Glomerular visceral epithelial cell (primary cell): ENCODE data around the gene TAS2R46.
"Not testable (repeated sequence)": the region's sequence is repeated elsewhere in the genome, so short reads cannot be mapped to it uniquely, and the experiment has no call there.

Experiments used
- DNase-seq: peaks from one replicate; pipeline ENCODE4 v3.0.0-alpha.2; 2016; ENCODE audit errors: extremely low spot score

TAS2R46 gene

DNA sequence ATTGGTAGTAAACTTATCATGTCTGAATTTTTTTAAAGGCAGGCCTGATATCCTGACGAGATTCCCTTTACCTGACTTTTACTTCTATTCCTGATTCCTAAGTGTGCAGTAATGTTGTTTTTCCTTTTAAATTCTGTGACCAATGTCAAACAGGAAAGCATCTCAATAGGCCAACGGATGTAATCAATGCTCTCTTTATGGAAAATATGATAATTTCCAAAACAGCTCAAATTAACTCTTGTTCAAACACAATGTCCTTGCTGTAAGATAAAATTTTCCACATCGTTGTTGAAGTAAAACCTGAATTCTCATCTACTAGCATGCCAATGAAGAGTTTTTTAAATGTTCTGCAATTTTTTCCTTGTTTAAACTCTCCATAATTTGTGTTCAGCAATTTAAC, 22.9 kb downstream of the TAS2R46 start:
- DNase-seq: no peak

DNA sequence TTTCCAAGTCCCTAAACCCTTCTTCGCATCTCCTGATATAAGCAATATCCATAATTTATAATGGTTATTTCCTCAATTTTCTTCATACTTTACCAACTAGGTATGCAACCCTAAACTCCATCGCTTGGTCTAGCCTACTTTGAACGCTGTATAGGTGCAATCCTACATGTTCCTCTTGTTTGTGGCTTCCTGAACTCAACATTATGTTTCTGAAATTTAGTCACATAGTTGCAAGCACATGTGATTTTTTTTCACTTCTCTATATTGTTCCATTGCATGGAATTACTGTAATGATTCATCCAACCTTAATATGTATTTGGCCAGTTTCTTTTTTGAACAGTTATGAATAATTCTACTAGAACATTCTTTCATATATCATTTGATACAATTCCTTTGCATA, 28.1 kb downstream of the TAS2R46 start:
- not testable (repeated sequence) for DNase-seq

DNA sequence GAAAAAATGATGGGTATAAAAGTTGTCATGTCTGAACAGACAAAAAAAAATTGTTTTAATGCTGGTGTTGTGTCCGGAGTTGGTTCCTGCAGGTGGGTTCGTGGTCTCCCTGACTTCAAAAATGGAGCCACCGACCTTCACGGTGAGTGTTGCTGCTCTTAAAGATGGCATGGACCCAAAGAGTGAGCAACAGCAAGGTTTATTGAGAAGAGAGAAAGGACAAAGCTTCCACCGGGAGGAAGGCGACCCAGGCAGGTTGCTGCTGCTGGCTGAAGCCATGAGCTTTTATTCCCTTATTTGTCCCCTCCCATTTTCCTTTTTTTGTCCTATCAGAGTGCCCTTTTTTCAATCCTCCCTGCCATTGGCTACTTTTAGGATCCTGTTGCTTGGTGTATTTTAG, 30.8 kb downstream of the TAS2R46 start, which contains the start of gene TAS2R31:
TAS2R31 (minus strand) TSS at position 101 of the 400 bp plus-strand sequence; CDS start at position 29, 72 bp downstream.
- no peak for DNase-seq

DNA sequence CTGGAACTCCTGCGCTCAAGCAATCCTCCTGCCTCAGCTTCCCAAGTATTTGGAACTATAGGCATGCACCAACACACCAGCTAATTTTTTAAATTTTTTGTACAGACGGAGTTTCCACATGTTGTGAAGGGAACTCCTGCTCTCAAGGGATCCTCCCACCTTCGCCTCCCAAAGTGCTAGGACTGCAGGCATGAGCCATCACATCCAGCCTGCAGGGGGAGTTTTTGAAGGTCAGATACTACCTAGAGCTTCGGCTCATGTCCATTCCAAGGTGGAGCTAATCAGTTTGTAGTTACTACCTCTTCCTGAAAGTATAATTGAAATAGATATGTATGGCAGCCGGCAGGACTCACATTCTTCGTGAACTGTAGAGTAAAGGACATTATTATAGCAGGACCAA, 36.0 kb downstream of the TAS2R46 start:
- DNase-seq: no peak

DNA sequence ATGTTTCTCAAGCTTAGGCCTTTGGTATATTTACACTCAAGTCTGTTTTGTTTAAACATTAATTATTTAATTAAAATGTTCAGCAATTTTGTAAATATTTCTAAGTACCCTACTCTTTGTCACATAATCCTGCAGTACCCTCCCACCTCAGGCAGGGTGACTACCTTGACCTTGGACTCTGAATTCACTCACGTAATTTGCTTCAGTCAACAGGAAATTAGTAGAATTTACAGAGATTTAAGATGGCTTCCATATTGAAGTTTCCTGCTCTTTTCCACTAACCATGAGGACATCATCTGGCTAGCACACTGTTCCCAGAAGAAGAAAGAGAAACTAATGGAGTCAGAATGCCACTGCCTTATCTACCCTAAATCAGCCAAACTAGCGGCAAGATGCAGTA, 38.7 kb downstream of the TAS2R46 start:
- DNase-seq: no peak

DNA sequence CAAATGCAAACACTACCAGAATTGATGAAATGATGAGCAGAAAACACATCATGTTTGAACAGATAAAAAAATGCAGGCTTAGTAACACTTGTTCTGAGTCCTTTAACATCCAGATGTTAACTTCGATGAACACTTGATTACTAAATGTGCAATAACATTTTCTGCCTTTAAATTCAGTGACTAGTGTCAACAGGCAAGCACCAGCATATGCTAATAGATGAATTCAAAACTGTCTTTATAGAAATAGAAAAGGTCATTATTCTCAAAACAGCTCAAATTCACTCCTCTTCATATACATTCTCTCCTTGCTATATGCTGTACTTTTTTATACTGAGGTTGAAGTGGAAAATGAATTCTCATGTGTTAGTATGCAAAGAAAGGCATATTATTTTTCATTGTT, 39.6 kb downstream of the TAS2R46 start, which contains the start of gene TAS2R19:
TAS2R19 (minus strand) TSS at position 101 of the 400 bp plus-strand sequence; CDS start at position 52, 49 bp downstream.
- DNase-seq: no peak

DNA sequence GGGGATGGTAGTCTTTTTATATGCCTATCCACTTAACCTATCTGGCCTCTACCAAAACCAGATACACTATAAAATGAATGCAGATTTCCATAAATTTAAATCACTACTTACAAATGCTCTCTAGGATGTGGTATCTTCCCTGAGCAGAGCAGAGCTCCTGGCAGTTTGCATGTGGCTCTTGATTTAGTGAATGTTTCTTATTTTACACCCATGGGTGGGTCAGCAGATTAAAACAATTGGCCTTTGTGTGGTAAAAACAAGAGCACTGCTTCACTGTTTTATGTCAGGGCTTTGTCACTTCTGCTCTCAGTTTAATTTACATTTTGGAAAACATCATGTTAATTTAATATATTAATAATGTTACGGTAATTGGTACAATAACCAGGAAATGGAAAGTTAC, 45.2 kb downstream of the TAS2R46 start:
- no peak for DNase-seq

DNA sequence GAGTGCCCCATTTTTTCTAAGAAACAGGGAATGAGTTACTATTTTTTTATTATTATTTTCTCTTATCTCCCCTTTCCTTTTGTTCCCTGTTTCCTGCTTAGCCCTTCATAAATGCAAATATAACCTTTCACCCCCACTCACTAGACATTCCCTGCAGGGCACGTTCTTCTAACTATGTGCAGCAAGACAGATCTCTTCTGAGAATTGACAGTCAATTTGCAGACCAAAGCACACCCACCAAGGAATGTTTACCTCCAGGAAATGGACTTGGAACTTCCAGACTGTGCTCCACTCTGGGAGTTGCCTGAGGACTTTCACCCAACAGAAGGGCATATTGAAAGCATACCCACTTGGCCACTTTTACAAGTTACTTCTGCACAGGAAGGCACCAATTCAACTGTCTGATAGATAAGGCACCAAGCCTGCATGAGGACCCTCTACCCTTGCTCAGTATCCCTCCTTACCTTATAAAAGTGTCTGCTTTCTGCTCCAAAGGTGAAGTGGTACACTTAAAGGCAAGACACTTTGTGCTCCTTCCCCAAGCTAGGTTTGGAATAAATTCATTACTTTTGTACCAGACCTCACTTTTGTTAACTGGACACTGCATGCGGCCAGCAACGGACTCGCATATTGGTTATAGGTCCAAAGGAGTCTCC, 46.2 kb downstream of the TAS2R46 start:
- DNase-seq: no peak

DNA sequence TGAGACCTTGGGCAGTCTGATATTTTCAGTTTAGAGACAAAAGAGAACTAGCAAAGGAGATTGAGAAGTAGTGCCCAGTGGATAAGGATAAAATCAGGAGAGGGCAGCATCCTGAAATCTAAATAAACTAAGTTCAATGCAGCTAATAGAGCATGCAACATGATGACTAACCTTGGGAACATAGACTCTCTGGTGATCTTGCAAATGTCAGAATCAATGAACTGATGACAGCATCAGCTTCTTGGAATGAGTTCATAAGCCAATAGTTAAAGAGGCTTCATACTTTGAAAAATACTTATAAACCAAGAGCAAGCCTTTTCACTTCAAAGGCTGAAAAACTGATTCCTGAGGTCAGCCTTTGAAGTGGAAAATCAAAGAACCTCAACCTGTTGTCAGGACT, 47.9 kb downstream of the TAS2R46 start:
- no peak for DNase-seq
